ENCODE measurements around the gene UROC1. TPM values are rescaled to one million over a fixed set of nuclear protein-coding genes. Genes with fewer than 3 reads are reported as not detected.

Gene UROC1
- total RNA-seq, 2 donors from 2014 or later = not detected

DNA sequence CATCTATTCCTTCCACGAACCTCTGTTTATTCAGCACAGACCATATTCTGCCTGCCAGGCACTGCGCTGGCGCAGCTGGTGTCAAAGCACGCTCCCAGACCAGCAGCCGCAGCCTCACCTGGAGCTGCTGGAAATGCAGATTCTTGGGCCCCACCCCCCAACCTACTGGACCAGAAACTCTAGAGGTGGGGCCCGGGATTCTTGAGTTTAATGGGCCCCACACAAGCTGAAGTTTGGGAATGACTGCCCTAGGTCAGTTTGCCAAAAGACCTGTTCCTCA is 13.4 kb upstream of the UROC1 start:
- Histone ChIP-seq H3K4me1 (peaks cover 0 to 23% of the 10 kb centered on the region in 2 donors), H3K36me3 (no peaks in the 10 kb centered on the region), H3K4me3 (no peak overlapping the region), H3K27me3 (no peaks in the 10 kb centered on the region), H3K27ac (peak overlapping the region in 1 of 2 donors; percentile 32), H3K9me3 (no peaks in the 10 kb centered on the region)
- no peak for DNase-seq (ENCODE audit: low spot score)
- TF ChIP-seq, protein P1, sequence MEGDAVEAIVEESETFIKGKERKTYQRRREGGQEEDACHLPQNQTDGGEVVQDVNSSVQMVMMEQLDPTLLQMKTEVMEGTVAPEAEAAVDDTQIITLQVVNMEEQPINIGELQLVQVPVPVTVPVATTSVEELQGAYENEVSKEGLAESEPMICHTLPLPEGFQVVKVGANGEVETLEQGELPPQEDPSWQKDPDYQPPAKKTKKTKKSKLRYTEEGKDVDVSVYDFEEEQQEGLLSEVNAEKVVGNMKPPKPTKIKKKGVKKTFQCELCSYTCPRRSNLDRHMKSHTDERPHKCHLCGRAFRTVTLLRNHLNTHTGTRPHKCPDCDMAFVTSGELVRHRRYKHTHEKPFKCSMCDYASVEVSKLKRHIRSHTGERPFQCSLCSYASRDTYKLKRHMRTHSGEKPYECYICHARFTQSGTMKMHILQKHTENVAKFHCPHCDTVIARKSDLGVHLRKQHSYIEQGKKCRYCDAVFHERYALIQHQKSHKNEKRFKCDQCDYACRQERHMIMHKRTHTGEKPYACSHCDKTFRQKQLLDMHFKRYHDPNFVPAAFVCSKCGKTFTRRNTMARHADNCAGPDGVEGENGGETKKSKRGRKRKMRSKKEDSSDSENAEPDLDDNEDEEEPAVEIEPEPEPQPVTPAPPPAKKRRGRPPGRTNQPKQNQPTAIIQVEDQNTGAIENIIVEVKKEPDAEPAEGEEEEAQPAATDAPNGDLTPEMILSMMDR (IDR thresholded peaks at IDR 0.05) = no peak

DNA sequence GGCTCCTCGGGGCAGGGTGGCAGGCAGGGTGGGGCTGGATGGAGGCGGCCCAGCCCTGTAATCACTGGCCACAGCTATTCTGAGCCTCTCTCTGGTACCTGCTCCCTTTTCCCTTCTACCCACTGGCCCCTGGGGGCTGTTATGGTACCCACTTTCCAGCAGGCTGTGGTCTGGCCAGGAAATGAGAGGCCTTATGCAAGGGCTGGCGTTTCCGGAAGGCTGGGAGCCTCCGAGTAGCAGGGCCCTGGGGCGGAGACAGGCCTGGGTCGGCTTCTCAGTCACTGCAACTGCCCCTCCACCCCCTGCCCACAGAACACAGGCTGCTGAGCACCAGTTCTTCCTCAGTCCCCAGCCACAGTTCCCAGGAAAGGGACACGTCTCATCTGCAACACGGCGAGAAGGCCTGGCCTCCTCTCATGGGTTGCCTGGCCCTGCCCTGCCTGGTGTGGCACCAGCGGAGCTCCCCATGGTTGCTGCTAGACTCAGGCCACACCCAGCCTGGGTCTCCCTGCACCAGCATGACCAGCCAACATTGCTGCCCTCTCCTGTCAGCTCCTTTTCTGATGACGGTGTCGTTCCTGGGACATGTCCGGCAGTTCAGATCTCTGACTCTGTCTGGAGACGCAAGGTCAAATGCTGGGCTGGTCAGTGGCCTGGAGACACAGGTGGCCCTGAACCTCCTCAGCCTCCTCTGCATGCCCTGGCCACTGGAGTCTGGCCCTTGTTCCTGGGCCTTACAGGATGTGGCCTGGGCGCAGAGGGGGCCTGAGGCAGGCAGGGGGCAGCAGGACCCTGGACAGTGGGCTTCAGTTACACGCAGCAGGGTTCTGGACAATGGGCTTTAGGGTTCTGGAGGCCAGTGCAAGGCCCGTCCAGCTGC is 12.8 kb upstream of the UROC1 start:
- peak overlapping the region; percentile 13 to 32 for H3K27ac ChIP-seq

DNA sequence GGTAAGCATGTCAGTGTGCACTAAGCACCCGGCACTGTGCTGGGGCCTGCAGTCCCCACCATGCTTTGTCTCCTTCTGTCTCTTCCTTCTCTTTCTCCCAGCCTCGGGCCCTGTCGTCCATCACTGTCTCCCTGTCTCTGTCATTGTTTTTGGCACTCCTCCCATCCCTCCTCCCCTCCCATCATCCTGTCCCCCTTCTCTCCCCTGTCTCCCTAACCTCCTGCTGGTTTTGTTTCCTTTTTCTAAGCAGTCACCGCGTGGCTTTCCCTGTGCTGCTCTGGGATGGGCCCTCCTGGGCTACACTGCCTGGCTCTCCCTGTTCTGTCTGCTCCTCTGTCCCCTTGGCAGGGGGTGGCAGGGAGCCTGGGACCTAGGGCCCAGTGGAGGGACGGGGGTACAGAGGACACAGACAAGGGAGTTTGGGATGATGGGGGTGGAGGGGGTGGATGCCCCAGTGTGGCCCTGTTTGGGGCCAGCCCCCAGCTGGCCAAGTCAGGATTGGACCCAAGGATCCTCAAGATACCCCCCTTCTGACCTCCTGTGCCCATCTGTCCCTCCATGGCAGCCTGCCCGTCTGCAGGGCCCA is 12.1 kb upstream of the UROC1 start:
- DNase-seq (ENCODE audit: low spot score) = no peak
- Histone ChIP-seq H3K36me3 (no peaks in the 10 kb centered on the region), H3K9me3 (no peaks in the 10 kb centered on the region), H3K27ac (peak overlapping the region in 1 of 2 donors; percentile 13), H3K4me3 (no peak overlapping the region), H3K4me1 (peaks cover 0 to 25% of the 10 kb centered on the region in 2 donors), H3K27me3 (no peaks in the 10 kb centered on the region)
- TF ChIP-seq, protein P1 (IDR thresholded peaks at IDR 0.05) = no peak

More for the DNA sequence above, 12.8 kb upstream of the UROC1 start:
- H3K27me3 ChIP-seq = no peaks in the 10 kb centered on the region
- H3K36me3 ChIP-seq = no peaks in the 10 kb centered on the region
- H3K9me3 ChIP-seq = no peaks in the 10 kb centered on the region
- peaks cover 0 to 23% of the 10 kb centered on the region in 2 donors for H3K4me1 ChIP-seq
- TF ChIP-seq, protein P1 (IDR thresholded peaks at IDR 0.05) = no peak
- DNase-seq (ENCODE audit: low spot score) = no peak
- H3K4me3 ChIP-seq = no peak overlapping the region

DNA sequence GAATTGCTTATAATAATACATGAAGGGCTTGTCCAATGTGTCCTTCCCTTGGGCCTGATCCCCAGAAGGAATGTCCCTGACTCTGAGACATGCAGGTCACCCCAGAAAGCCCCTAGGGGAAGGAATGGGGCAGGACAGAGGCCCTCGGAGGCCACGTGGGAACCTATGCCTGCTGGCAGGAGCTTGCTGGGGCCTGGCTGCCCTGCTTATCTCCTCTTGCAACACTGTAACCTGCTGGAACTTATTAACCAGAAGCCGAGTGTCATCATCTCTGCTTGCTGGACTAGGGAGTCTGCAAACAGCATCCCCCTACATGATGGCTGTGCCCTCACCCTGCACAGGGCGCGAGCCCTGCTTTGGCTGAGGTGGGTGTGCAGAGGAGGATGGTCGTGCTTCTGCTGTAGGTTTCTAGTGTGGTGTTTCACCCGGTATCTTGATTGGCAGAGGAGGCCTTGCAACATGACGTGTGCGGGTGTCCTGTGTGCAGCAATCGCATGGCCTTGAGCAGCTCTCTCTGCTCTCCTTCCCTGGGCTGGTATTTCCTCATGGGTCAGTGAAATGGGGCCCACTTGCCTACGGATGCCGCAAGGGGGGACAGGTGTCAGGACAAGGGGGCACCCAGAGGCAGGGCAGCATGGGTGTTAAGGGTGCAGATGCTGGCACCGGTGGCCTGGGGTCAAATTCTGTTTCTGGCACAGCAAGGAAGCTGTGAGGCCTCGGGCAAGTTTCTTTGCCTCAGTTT is 11.4 kb upstream of the UROC1 start:
- DNase-seq (ENCODE audit: low spot score) = no peak
- Histone ChIP-seq H3K4me1 (peaks cover 0 to 31% of the 10 kb centered on the region in 2 donors), H3K4me3 (no peak overlapping the region), H3K27ac (peak overlapping the region in 1 of 2 donors; percentile 28), H3K9me3 (no peaks in the 10 kb centered on the region), H3K27me3 (no peaks in the 10 kb centered on the region), H3K36me3 (no peaks in the 10 kb centered on the region)
- TF ChIP-seq, protein P1 (IDR thresholded peaks at IDR 0.05) = peak in 1 of 2 donors; percentile 37

DNA sequence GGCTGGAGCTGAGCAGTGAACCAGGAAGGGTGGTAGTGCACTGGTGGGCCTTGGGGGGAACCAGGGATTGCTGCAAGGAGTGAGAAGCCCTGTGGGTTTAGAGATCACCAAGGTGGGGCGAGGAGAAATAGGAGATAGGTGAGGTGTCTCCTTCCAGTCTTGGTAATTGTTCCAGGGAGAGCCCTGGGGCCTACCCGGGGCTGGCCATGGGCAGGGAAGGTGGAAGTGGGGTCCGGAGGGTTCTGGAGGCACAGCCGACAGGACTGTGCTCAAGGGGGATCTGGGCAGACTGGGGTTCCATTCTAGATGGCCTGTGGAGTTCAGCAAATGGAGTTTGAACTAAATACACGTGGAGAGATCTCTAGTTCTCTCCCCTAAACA is 10.8 kb upstream of the UROC1 start:
- TF ChIP-seq, protein P1 (IDR thresholded peaks at IDR 0.05) = no peak
- H3K4me1 ChIP-seq = peaks cover 0 to 35% of the 10 kb centered on the region in 2 donors
- no peak overlapping the region for H3K4me3 ChIP-seq
- H3K27ac ChIP-seq = peak overlapping the region in 1 of 2 donors; percentile 28
- no peak for DNase-seq (ENCODE audit: low spot score)
- H3K9me3 ChIP-seq = no peaks in the 10 kb centered on the region
- H3K27me3 ChIP-seq = no peaks in the 10 kb centered on the region
- H3K36me3 ChIP-seq = no peaks in the 10 kb centered on the region

All from right atrium auricular region (tissue), 2 donors.